Endothelial cell of umbilical vein (primary cell): ENCODE measurements around the gene SNAP25. TPM values are rescaled to one million over a fixed set of nuclear protein-coding genes. Genes with fewer than 3 reads are reported as not detected.

Experiments
- BruUV-seq: library from RNA; stranded (reverse); fragments of 400-500 nt; replicated peaks from 2 replicates; lab custom pipeline; 2021; lab: Mats Ljungman, UMichigan
- CTCF ChIA-PET: fragments of 300-600, 350-600 bp; sonication (Branson Sonifier 250); formaldehyde crosslinking; loops from one replicate; lab custom pipeline; 2021; ENCODE audit warnings: antibody characterized with exemption, inconsistent platforms; lab: Charles Lee
- POLR2A ChIA-PET: fragments of 300-600, 350-600 bp; sonication (Branson Sonifier 250); formaldehyde crosslinking; loops from one replicate; lab custom pipeline; 2021; ENCODE audit warnings: antibody characterized with exemption, inconsistent platforms; lab: Charles Lee
- DNase-seq: peaks from one replicate; pipeline ENCODE4 v3.0.0-alpha.2; 2011; ENCODE audit warnings: low read depth, low spot score
- FAIRE-seq: peaks from 2 replicates; lab custom pipeline; 2011; peaks lifted over from hg19 to GRCh38; lab: Jason Lieb, UNC
- H2AFZ ChIP-seq: 2 replicates; pipeline ENCODE4 v1.6.0; 2012; ENCODE audit warnings: low read depth, low read length, control low read depth, inconsistent platforms
- H3K27ac ChIP-seq: 2 replicates; pipeline ENCODE4 v1.5.1; 2011; ENCODE audit warnings: low read depth, mild to moderate bottlenecking, control low read depth, low read length, moderate library complexity; ENCODE audit not compliant: insufficient read depth
- H3K27me3 ChIP-seq, 2 experiments: 2 replicates each; pipeline versions ENCODE4 v1.6.0 to v1.6.1; 2011; ENCODE audit warnings: low read length in 2 of 2, mixed read lengths in 1 of 2; ENCODE audit not compliant: control insufficient read depth in 2 of 2, insufficient read depth in 2 of 2
- H3K36me3 ChIP-seq, 2 experiments: 2 replicates in 1 of 2; 3 replicates in 1 of 2; pipeline ENCODE4 v1.5.1; 2011; ENCODE audit warnings: low read length in 2 of 2, mild to moderate bottlenecking in 1 of 2, moderate library complexity in 1 of 2; ENCODE audit not compliant: control insufficient read depth in 2 of 2, insufficient read depth in 2 of 2; ENCODE audit errors: extremely low read depth in 1 of 2
- H3K4me1 ChIP-seq: 3 replicates; pipeline ENCODE4 v1.5.1; 2011; ENCODE audit warnings: mild to moderate bottlenecking, low read length; ENCODE audit not compliant: control insufficient read depth, insufficient read depth; ENCODE audit errors: extremely low read depth
- H3K4me2 ChIP-seq: 2 replicates; pipeline ENCODE4 v1.6.1; 2011; ENCODE audit warnings: low read length, control low read depth, mixed read lengths; ENCODE audit not compliant: insufficient read depth
- H3K4me3 ChIP-seq, 3 experiments: fragments of 200-600 bp in 1 of 3; sonication (generic), shearing (Covaris generic) in 1 of 3; replicated peaks in 1 of 3; 2 replicates each; pipeline ENCODE4 v1.5.1; 2011 to 2016; ENCODE audit warnings: control low read depth in 3 of 3, low read length in 3 of 3, mild to moderate bottlenecking in 2 of 3, inconsistent platforms in 1 of 3, low read depth in 1 of 3, moderate library complexity in 1 of 3; ENCODE audit not compliant: insufficient read depth in 1 of 3
- H3K79me2 ChIP-seq: 2 replicates; pipeline ENCODE4 v1.6.0; 2012; ENCODE audit warnings: low read length, inconsistent platforms; ENCODE audit not compliant: control insufficient read depth, insufficient read depth
- H3K9ac ChIP-seq: replicated peaks from 2 replicates; pipeline ENCODE3; 2011; ENCODE audit warnings: low read length, control low read depth; ENCODE audit not compliant: insufficient read depth; ENCODE audit errors: extremely low read depth
- H3K9me1 ChIP-seq: replicated peaks from 3 replicates; pipeline ENCODE4 v1.6.0; 2011; ENCODE audit warnings: mild to moderate bottlenecking, low read length; ENCODE audit not compliant: control insufficient read depth, insufficient read depth; ENCODE audit errors: extremely low read depth
- H3K9me3 ChIP-seq: replicated peaks from 2 replicates; pipeline ENCODE4 v1.5.1; 2012; ENCODE audit warnings: low read length, inconsistent platforms; ENCODE audit not compliant: control insufficient read depth, insufficient read depth
- H4K20me1 ChIP-seq: replicated peaks from 2 replicates; pipeline ENCODE3; 2011; ENCODE audit warnings: mild to moderate bottlenecking, low read length; ENCODE audit not compliant: control insufficient read depth, insufficient read depth; ENCODE audit errors: extremely low read depth
- EZH2 ChIP-seq: IDR thresholded peaks from 2 replicates; pipeline ENCODE4 v1.6.1; 2012; ENCODE audit warnings: borderline replicate concordance, low read depth, mild to moderate bottlenecking, moderate library complexity, low read length, inconsistent platforms; ENCODE audit not compliant: severe bottlenecking
- FOS ChIP-seq: IDR thresholded peaks from 2 replicates; pipeline ENCODE4 v1.6.1; 2011; ENCODE audit warnings: mild to moderate bottlenecking, low read length, moderate library complexity, borderline replicate concordance; ENCODE audit not compliant: insufficient read depth
- GATA2 ChIP-seq: IDR thresholded peaks from 2 replicates; pipeline ENCODE4 v1.7.0; 2011; ENCODE audit warnings: low read depth, mild to moderate bottlenecking, moderate library complexity, mixed read lengths, low read length; ENCODE audit not compliant: insufficient read length, insufficient read depth
- JUN ChIP-seq: IDR thresholded peaks from 2 replicates; pipeline ENCODE4 v1.6.1; 2011; ENCODE audit warnings: borderline replicate concordance, low read depth; ENCODE audit not compliant: insufficient read length, insufficient read depth
- MYC ChIP-seq: IDR thresholded peaks from one replicate; pipeline ENCODE4 v1.6.1; 2011; ENCODE audit warnings: mild to moderate bottlenecking, low read depth, low read length
- POLR2A ChIP-seq: IDR thresholded peaks from 2 replicates; pipeline ENCODE4 v1.6.1; 2012; ENCODE audit warnings: low read depth, mild to moderate bottlenecking, control low read depth, low read length
- POLR2AphosphoS5 ChIP-seq: IDR thresholded peaks from 2 replicates; pipeline ENCODE4 v1.6.1; 2012; ENCODE audit warnings: low read depth, mild to moderate bottlenecking, control low read depth, low read length, moderate library complexity; ENCODE audit not compliant: insufficient read depth
- dilution Hi-C: fragments of 300-500 bp; cut with MboI; formaldehyde crosslinking; loops from one replicate; pipeline ENCODE4 v1.15.0; 2019; ENCODE audit warnings: low sequenced_read_pairs; ENCODE audit not compliant: extremely low pct_ligation_motif_present
- intact Hi-C: fragments of 100-400 bp; cut with micrococcal nuclease; formaldehyde crosslinking; loops from one replicate; pipeline ENCODE4 v1.10.0; 2022
- polyA plus RNA-seq, 4 experiments: library from polyadenylated mRNA; depleted of rRNA in 3 of 4; stranded (reverse) in 3 of 4; unstranded in 1 of 4; fragments of >200 nt; gene quantifications; 2 replicates each; pipeline versions ENCODE4 v1.2.1 to v1.2.3, GENCODE V29; 2011 to 2012; ENCODE audit warnings: missing spikeins in 1 of 4
- total RNA-seq: library from RNA; stranded (reverse); gene quantifications from 2 replicates; pipeline ENCODE4 v1.2.3, GENCODE V29; 2021
- TF ChIP-seq, protein P1 (sequence below), 2 donors: IDR thresholded peaks; 1 replicate in 1 of 2; 2 replicates in 1 of 2; pipeline ENCODE4 v1.5.1; 2011; ENCODE audit warnings: low read length in 2 of 2, mild to moderate bottlenecking in 2 of 2, moderate library complexity in 2 of 2, control low read depth in 1 of 2, inconsistent platforms in 1 of 2, low read depth in 1 of 2; ENCODE audit not compliant: insufficient read depth in 1 of 2; ENCODE audit errors: extremely low read depth in 1 of 2
- TF ChIP-seq, protein P2 (sequence below): IDR thresholded peaks from 2 replicates; pipeline ENCODE4 v1.6.1; 2011; ENCODE audit not compliant: insufficient read depth, insufficient read length

SNAP25 gene
- total and polyA plus RNA-seq, 2 donors (not counting 3 experiments of a cell fraction or from before 2014, with no cell fraction given), result 3.9 to 4.4 TPM

DNA sequence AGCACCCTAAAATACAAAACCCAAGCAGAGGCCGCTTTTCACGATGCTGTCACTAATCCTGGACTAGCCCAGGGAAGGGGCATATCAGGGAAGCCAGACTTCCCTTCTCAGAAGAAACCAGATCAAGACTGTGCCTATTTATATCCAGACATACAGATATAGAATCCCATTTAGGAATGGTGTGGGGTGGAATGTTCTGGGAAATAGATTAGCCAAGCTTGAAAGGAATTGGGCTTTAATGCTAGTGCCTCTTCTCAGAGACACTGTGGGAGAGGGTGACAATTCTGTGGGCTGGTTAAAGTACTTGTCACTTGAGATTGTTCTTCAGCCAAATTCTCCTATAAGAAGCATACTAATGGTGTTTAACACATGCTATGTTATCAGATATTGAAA, 45.5 kb downstream of the SNAP25 start:
- ChIA-PET CTCF (interaction anchor here (1.4 kb wide), 1 partner anchor 10 kb away, joined by 4 read pairs; no protein-coding TSS in a partner anchor), POLR2A (no interaction called here)
- Histone ChIP-seq H4K20me1 (no peaks in the 10 kb centered on the region), H2AFZ (no peak overlapping the region), H3K9ac (no peak overlapping the region), H3K9me1 (no peaks in the 10 kb centered on the region), H3K27ac (no peak overlapping the region), H3K79me2 (no peaks in the 10 kb centered on the region), H3K36me3 (no peaks in the 10 kb centered on the region), H3K4me2 (no peak overlapping the region), H3K27me3 (no peaks in the 10 kb centered on the region), H3K9me3 (no peaks in the 10 kb centered on the region), H3K4me1 (no peaks in the 10 kb centered on the region), H3K4me3 (no peak overlapping the region)
- intact Hi-C loops (no loop called here), dilution Hi-C loops (no loop called here)
- TF ChIP-seq POLR2AphosphoS5 (no peak), FOS (no peak), JUN (no peak), POLR2A (no peak), GATA2 (no peak), MYC (no peak), EZH2 (no peak)
- TF ChIP-seq, protein P1, sequence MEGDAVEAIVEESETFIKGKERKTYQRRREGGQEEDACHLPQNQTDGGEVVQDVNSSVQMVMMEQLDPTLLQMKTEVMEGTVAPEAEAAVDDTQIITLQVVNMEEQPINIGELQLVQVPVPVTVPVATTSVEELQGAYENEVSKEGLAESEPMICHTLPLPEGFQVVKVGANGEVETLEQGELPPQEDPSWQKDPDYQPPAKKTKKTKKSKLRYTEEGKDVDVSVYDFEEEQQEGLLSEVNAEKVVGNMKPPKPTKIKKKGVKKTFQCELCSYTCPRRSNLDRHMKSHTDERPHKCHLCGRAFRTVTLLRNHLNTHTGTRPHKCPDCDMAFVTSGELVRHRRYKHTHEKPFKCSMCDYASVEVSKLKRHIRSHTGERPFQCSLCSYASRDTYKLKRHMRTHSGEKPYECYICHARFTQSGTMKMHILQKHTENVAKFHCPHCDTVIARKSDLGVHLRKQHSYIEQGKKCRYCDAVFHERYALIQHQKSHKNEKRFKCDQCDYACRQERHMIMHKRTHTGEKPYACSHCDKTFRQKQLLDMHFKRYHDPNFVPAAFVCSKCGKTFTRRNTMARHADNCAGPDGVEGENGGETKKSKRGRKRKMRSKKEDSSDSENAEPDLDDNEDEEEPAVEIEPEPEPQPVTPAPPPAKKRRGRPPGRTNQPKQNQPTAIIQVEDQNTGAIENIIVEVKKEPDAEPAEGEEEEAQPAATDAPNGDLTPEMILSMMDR (IDR thresholded peaks at IDR 0.05; ENCODE audit: extremely low read depth in 1 of 2, insufficient read depth in 1 of 2, low read depth in 1 of 2, low read length in 2 of 2), result no peak
- TF ChIP-seq, protein P2, sequence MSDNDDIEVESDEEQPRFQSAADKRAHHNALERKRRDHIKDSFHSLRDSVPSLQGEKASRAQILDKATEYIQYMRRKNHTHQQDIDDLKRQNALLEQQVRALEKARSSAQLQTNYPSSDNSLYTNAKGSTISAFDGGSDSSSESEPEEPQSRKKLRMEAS, result no peak
- DNase-seq, result no peak
- FAIRE-seq, result no peak
- BruUV-seq, result no TSS peak
